NB4 (cell line): ENCODE measurements around the gene PLSCR1.
"Not testable (repeated sequence)": the region's sequence is repeated elsewhere in the genome, so short reads cannot be mapped to it uniquely, and the experiment has no call there.

Experiments used
- CTCF ChIP-seq: IDR thresholded peaks from one replicate; pipeline ENCODE4 v1.5.1; 2012; ENCODE audit warnings: low read depth, low read length
- MYC ChIP-seq: IDR thresholded peaks from 2 replicates; pipeline ENCODE4 v1.6.1; 2011; ENCODE audit warnings: low read depth, low read length
- POLR2A ChIP-seq: IDR thresholded peaks from 2 replicates; pipeline ENCODE4 v1.6.1; 2011; ENCODE audit warnings: mild to moderate bottlenecking; ENCODE audit not compliant: insufficient read length; ENCODE audit errors: extremely low read depth

DNA sequence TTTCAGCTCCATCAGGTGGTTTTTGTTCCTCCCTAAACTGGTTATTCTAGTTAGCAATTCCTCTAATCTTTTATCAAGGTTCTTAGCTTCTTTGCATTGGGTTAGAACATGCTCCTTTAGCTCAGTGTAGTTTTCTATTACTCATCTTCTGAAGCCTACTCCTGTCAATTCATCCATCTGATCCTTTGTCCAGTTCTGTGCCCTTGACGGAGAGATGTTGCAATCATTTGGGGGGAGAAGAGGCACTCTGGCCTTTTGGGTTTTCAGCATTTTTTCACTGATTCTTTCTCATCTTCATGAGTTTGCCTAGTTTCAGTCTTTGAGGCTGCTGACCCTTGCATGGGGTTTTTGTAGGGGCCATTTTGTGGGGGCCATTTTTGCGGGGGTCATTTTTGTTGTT lies 69.4 kb downstream of the PLSCR1 start:
- not testable (repeated sequence) for TF ChIP-seq CTCF, POLR2A, MYC
